OCI-LY3 (cell line): ENCODE data around the gene DNM3.
"Not testable (repeated sequence)": the region's sequence is repeated elsewhere in the genome, so short reads cannot be mapped to it uniquely, and the experiment has no call there.

ENCODE experiments used
- H2AFZ ChIP-seq: fragments of 200-600, 300-600 bp; shearing (Covaris generic); 2 replicates; pipeline ENCODE4 v1.6.0; 2014; ENCODE audit warnings: antibody characterized with exemption, low read depth, low read length
- H3K27ac ChIP-seq: fragments of 200-600, 300-600 bp; sonication (generic); 2 replicates; pipeline ENCODE4 v1.5.1; 2014; ENCODE audit warnings: mild to moderate bottlenecking, low read length, moderate library complexity, mixed read lengths
- H3K27me3 ChIP-seq: fragments of 200-600, 300-600 bp; sonication (generic); 2 replicates; pipeline ENCODE4 v1.6.1; 2014; ENCODE audit warnings: low read depth, low read length, mixed read lengths
- H3K36me3 ChIP-seq: fragments of 200-600, 300-600 bp; sonication (generic); replicated peaks from 2 replicates; pipeline ENCODE3; 2014; ENCODE audit warnings: low read depth, low read length, mixed read lengths
- H3K4me1 ChIP-seq: fragments of 300-600, 200-600 bp; sonication (generic); 2 replicates; pipeline ENCODE4 v1.6.1; 2014; ENCODE audit warnings: low read length, mixed read lengths
- H3K4me2 ChIP-seq: fragments of 200-600, 300-600 bp; sonication (generic); 2 replicates; pipeline ENCODE4 v1.6.1; 2014; ENCODE audit warnings: low read length, mixed read lengths
- H3K4me3 ChIP-seq: fragments of 300-600, 200-600 bp; sonication (generic); 2 replicates; pipeline ENCODE4 v1.5.1; 2014; ENCODE audit warnings: antibody characterized with exemption, mild to moderate bottlenecking, low read length, moderate library complexity
- H3K79me2 ChIP-seq: fragments of 300-600, 200-600 bp; shearing (Covaris generic); 2 replicates; pipeline ENCODE4 v1.6.1; 2014; ENCODE audit warnings: mild to moderate bottlenecking, low read length, mixed read lengths
- H3K9ac ChIP-seq: fragments of 300-600, 200-600 bp; shearing (Covaris generic); 2 replicates; pipeline ENCODE4 v1.6.0; 2014; ENCODE audit warnings: mild to moderate bottlenecking, low read length, moderate library complexity
- H3K9me3 ChIP-seq: fragments of 200-600, 300-600 bp; shearing (Covaris generic); 2 replicates; pipeline ENCODE4 v1.6.1; 2014; ENCODE audit warnings: low read length, mixed read lengths; ENCODE audit not compliant: insufficient read depth
- H4K20me1 ChIP-seq: fragments of 200-600, 300-600 bp; sonication (generic); 2 replicates; pipeline ENCODE4 v1.6.1; 2016; ENCODE audit warnings: low read length, mixed read lengths; ENCODE audit not compliant: insufficient read depth
- EZH2phosphoT487 ChIP-seq: fragments of 200-600 bp; shearing (Covaris generic); IDR thresholded peaks from 2 replicates; pipeline ENCODE4 v1.6.1; 2018; ENCODE audit warnings: antibody characterized with exemption, mixed run types, low read depth
- TF ChIP-seq, protein P1 (sequence below): fragments of 200-600, 300-600 bp; sonication (generic); IDR thresholded peaks from 2 replicates; pipeline ENCODE4 v1.5.1; 2014; ENCODE audit warnings: antibody characterized with exemption, low read length, low read depth

The DNM3 gene

DNA sequence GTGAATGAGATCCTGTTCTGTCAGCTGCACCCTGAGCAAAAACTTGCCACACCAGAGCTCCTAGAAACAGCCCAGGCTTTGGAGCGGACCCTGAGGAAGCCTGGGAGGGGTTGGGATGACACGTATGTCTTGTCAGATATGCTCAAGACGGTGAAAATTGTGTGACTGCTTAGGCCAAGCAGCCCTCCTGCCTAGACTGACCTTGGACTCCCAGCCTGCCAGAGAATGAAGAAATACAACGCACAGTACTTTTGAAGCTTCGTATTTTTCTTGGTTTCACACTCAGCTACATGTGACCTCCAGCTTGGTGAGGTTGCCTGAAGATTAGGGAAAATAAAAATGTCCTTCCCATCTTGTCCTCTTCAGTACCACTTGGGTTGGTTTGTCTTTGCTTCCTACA is 44.7 kb upstream of the DNM3 start:
- Histone ChIP-seq H2AFZ (no peak overlapping the region), H3K27ac (no peak overlapping the region), H3K4me2 (no peak overlapping the region), H3K4me3 (no peak overlapping the region), H3K36me3 (peaks cover 56% of the 10 kb centered on the region), H3K4me1 (no peaks in the 10 kb centered on the region), H4K20me1 (no peaks in the 10 kb centered on the region), H3K9me3 (no peaks in the 10 kb centered on the region), H3K9ac (no peak overlapping the region), H3K27me3 (no peaks in the 10 kb centered on the region), H3K79me2 (no peaks in the 10 kb centered on the region)
- TF ChIP-seq, protein P1, sequence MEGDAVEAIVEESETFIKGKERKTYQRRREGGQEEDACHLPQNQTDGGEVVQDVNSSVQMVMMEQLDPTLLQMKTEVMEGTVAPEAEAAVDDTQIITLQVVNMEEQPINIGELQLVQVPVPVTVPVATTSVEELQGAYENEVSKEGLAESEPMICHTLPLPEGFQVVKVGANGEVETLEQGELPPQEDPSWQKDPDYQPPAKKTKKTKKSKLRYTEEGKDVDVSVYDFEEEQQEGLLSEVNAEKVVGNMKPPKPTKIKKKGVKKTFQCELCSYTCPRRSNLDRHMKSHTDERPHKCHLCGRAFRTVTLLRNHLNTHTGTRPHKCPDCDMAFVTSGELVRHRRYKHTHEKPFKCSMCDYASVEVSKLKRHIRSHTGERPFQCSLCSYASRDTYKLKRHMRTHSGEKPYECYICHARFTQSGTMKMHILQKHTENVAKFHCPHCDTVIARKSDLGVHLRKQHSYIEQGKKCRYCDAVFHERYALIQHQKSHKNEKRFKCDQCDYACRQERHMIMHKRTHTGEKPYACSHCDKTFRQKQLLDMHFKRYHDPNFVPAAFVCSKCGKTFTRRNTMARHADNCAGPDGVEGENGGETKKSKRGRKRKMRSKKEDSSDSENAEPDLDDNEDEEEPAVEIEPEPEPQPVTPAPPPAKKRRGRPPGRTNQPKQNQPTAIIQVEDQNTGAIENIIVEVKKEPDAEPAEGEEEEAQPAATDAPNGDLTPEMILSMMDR, result no peak
- no peak for TF ChIP-seq EZH2phosphoT487

DNA sequence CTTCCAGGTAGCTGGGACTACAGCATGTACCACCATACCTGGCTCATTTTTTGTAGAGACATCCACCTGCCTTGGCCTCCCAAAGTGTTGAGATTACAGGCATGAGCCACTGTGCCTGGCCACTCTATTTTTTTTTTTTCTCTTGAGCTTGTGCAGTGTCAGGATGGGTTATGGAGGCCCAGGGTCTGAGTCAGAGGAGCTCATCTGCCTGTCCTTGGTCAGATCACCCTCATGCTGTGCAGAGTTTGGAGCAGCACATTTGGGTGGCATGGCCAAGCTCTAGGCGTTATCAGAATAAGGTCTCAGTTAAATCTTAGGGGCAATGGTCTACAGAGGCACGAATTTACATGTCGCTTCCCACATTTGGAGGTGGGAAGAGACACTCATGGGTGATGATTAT is 43.0 kb upstream of the DNM3 start:
- no peaks in the 10 kb centered on the region for H3K9me3 ChIP-seq
- H3K79me2 ChIP-seq, result no peaks in the 10 kb centered on the region
- H3K4me2 ChIP-seq, result no peak overlapping the region
- H3K4me1 ChIP-seq, result no peaks in the 10 kb centered on the region
- H3K9ac ChIP-seq, result no peak overlapping the region
- H3K4me3 ChIP-seq, result no peak overlapping the region
- H3K27me3 ChIP-seq, result no peaks in the 10 kb centered on the region
- peaks cover 39% of the 10 kb centered on the region for H3K36me3 ChIP-seq
- no peaks in the 10 kb centered on the region for H4K20me1 ChIP-seq
- H2AFZ ChIP-seq, result no peak overlapping the region
- no peak overlapping the region for H3K27ac ChIP-seq
- TF ChIP-seq, protein P1, result no peak
- no peak for TF ChIP-seq EZH2phosphoT487

DNA sequence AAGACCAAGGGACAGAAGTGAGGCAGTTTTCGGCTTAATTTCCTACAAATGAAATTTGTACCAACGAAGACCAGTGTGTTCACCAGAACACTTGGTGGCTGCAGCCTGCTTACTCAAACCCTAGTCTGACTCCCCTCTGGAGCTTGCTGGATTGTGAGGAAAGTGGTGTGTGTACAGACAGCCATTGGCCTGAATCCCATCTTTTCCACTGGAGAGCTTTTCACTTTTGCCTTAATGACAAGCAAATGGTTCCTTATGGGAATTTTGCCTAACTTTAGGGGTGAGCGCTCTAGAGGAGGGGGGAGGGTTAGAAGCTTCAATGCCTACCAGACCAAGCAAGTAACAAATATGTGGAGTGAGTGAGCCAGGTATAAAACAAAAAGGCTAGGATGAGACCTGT is 42.5 kb upstream of the DNM3 start:
- peaks cover 36% of the 10 kb centered on the region for H3K36me3 ChIP-seq
- H3K4me1 ChIP-seq, result no peaks in the 10 kb centered on the region
- H3K9me3 ChIP-seq, result no peaks in the 10 kb centered on the region
- no peaks in the 10 kb centered on the region for H4K20me1 ChIP-seq
- no peak overlapping the region for H3K4me3 ChIP-seq
- no peak overlapping the region for H3K27ac ChIP-seq
- no peaks in the 10 kb centered on the region for H3K27me3 ChIP-seq
- TF ChIP-seq, protein P1, result no peak
- no peak for TF ChIP-seq EZH2phosphoT487
- no peak overlapping the region for H3K4me2 ChIP-seq
- H2AFZ ChIP-seq, result no peak overlapping the region
- no peak overlapping the region for H3K9ac ChIP-seq
- H3K79me2 ChIP-seq, result no peaks in the 10 kb centered on the region

DNA sequence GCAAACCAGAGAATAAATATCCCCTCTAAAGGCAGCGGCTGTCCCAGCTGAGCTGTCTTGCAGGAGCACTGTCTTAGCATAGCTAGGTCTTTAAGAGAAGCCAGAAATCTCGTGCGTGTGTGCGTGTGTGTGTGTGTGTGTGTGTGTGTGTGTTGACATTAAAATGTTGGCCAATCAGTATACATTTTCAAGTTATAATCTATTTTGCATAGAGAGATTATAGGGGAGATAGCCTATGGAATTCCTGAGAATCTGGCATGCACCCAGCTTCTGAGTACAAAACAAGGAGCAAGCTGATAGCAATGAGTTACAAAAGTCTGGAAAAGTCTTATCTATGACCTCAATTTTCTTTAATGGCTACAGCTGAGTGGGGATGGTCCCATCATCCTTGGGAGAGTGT is 42.1 kb upstream of the DNM3 start:
- H3K4me3 ChIP-seq, result no peak overlapping the region
- H3K27ac ChIP-seq, result no peak overlapping the region
- H3K4me2 ChIP-seq, result no peak overlapping the region
- H3K4me1 ChIP-seq, result no peaks in the 10 kb centered on the region
- no peak overlapping the region for H2AFZ ChIP-seq
- no peak overlapping the region for H3K9ac ChIP-seq
- H3K27me3 ChIP-seq, result no peaks in the 10 kb centered on the region
- peaks cover 32% of the 10 kb centered on the region for H3K36me3 ChIP-seq
- TF ChIP-seq, protein P1, result no peak
- no peak for TF ChIP-seq EZH2phosphoT487
- no peaks in the 10 kb centered on the region for H4K20me1 ChIP-seq
- H3K79me2 ChIP-seq, result no peaks in the 10 kb centered on the region
- H3K9me3 ChIP-seq, result no peaks in the 10 kb centered on the region

DNA sequence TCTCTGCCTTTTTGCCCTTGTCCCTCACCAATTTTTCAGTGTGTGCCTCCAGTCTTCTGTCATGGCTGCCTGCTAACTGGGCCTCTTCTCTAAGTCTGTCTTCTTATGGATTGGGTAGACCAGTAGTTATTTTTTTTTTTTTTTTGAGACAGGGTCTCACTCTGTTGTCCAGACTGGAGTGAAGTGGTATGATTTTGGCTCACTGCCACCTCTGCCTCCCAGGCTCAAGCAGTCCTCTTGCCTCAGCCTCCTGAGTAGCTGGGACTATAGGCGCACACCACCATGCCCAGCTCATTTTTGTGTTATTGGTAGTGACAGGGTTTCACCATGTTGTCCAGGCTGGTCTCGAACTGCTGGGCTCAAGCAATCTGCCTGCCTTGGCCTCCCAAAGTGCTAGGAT is 41.6 kb upstream of the DNM3 start:
- H3K27ac ChIP-seq, H3K27me3 ChIP-seq, H3K9ac ChIP-seq, H3K4me2 ChIP-seq, H3K4me1 ChIP-seq, H2AFZ ChIP-seq, H3K4me3 ChIP-seq, H3K79me2 ChIP-seq, H3K9me3 ChIP-seq, H4K20me1 ChIP-seq: not testable (repeated sequence)
- peaks cover 27% of the 10 kb centered on the region for H3K36me3 ChIP-seq
